Stimulated activated CD4-positive, alpha-beta T cell treated with anti-CD3 and anti-CD28 coated beads, Interleukin-2, amount 100 ng/mL, for 24 hours (primary cell): ENCODE results near the gene TAF4B.

Source experiments
- DNase-seq, 2 donors: peaks; one replicate each; pipeline ENCODE4 v3.0.0-alpha.2; 2020

The TAF4B gene

DNA sequence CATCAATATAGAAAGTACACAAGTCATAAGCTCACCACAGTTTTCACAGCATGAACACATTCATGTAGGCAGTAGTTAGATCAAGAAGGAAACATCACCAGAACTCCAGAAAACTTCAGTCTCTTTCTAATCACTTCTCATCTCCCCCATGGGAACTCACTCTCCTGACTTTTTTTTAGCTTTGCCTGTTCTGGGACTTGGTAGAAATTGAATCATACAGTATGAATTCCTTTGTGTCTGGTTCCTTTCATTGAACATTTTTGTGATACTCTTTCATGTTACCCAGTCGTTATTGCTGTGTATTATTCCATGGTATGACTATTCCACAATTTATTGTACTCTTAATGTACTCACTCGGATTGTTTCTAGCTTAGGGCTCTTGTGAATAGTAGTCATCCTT lies 160.2 kb downstream of the TAF4B start:
- no peak for DNase-seq

DNA sequence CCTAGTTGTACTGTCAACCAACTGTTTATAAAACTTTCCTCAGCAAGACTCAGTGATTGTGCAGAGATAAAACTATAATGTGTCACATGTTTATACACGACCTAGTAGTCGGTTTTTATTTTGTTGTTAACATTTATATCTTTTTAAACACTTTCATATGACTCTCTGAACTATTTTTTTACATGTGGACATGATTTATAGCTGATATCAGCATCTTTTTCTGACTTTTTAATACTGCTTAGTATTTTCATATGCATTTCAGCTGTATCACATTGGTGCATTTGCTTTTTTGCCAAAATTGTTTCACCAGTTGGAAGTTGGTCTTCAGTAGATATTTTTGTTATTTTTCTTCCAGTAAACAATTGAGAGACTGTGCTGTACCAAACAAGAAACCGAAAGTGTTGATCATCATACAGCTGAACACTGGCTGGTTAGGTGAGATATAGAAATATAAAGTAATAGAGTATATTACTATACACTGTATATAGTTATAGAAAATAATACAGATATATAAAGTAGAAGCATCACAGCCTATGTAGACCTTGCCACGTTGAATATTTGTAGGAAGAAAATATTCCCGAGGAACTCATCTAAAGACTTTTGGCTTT lies 167.9 kb downstream of the TAF4B start:
- no peak for DNase-seq

DNA sequence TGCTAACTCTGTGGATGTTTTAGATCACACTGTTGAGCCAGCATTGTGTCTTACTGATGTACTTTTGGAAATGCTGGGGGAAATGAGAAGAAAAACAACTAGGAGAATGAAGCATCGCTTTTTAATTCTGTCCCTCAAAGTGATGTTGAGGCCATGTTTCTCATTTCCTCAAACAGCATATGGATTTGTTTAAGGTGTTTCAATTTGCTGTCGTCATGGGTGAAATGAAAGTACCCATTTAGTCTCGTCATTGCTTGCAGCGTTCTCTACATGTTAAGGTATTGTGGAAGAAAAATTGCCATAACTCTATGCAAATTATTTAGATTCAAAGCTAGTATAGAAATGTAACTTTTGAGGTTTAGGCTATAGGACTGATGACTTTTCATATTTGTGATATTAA lies 170.8 kb downstream of the TAF4B start:
- DNase-seq = no peak

DNA sequence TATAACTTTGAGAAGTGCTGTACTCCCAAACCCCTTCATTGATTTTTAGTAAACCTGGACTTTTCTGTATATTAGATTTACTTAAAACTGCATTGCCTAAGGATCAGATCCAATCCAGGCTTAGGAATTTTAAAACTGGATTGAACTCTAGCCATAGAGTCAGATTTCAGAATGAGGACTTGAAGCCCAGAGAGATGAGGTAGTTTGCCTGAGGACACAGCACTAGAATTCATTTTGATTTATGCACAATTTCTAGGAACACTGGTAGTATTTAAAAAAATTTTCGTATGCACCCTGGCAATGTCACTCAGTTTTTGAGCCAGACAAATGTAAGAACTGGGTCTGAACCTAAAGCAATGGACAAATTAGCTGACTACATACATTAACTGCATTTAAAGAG lies 177.2 kb downstream of the TAF4B start:
- no peak for DNase-seq

- DNase-seq = no peak
Measured at GRCh38 chr18:26405190-26405801, 179.1 kb downstream of the TAF4B start.

- DNase-seq = no peak
Measured at GRCh38 chr18:26406324-26406723, 180.1 kb downstream of the TAF4B start.

DNA sequence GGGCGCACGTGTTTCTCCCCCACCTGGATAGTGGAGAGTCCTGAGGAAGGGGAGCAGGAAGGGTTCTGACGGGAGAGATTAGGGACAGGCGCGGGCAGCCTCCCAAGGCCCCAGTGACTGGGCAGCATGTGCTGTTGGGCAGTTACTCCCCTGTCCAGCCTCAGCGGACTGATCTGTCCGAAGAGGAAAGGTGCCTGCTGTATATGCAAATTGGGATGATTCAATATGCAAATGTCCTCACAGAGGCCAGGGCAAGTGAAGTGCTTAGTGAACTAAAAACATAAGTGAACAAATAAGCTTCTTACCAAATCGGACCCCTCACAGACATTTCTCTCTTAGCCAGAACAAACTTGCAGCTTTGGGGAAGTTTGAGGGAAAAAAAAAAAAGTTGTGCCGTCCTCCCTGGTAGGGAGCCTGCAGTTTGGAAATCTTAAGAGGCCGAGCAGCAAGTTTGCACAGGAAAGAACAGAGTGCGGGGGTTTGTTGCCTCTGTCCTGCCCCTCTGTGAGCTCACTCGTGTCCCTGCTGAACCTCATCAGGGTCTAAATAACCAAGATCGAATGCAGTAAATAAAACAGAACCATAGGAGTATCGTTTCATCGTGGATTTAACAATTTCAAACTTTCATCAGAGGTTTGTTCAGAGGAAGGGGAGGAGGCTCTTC lies 180.7 kb downstream of the TAF4B start:
- no peak for DNase-seq

GRCh38 chr18:26407736-26408601 lies 181.7 kb downstream of the TAF4B start:
- DNase-seq = no peak

- DNase-seq = no peak
Measured at GRCh38 chr18:26409091-26409490, 182.8 kb downstream of the TAF4B start.

DNA sequence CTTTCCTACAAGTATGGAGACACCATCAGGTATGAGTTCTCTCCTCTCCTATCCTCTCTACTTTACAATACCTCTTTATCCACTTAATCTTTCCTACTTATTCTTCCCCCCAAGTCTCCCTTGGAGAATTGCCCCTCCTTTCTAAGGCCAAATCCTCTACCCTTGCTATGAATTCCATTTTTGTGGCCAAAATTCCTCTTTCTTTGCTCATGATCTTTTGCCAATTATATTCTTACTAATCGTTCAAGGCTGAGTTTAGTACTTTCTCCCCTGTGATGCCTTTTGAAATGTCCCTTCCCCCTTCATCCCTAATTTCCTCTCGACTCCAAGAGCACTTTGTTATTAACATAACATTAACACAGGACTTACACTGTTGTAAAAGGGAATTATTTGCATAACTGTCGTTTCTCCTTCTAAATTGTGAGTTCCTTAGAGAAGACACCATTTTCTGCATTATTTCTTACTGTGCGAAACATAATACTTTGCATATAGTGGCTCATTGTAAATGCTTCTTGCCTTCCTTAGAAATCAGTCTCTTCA lies 188.7 kb downstream of the TAF4B start:
- DNase-seq = no peak

DNA sequence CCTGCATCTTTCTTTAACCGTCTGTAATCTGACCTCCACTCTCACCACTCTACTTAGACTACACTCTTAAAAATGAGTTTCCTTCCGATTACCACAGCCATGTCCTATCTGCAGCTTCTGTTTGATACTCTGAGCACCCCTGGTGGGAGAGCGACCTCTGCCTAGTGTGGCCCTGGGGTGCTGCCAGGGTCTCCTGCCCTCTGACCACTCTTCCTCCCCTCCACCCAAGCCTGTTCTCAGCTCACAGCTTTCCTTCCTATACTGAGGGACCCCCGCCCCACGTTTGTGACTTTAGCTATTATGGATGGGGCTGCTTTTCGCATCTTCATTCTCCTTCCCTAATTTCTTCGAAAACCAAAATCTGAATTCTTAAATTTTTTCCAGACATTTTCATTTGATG lies 189.4 kb downstream of the TAF4B start:
- DNase-seq = no peak

DNA sequence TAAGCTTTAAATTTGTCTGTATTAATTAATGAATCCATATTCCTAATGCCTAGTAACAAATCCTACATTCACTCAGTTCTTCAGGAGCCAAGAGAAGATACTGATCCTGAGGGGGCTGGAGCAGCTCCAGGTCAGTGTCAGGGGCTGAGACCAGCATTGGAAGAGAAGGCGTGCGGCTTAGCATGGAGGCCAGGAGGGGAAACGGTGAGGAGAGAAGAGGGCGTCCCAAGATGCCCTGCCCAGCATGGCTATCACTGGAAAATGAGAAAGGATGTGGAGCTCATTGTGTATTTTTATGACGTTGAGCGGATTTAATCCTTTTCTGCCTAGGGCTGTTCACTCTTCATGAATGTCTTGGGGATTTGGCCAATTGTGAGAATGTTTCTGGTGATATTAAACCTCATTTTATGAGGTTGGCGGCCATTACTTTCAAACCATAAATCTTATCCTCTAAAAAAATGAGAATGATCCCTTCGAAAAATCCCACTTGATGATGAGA lies 190.5 kb downstream of the TAF4B start:
- DNase-seq = no peak

- DNase-seq = no peak
Measured at GRCh38 chr18:26417190-26417589, 190.9 kb downstream of the TAF4B start.

DNA sequence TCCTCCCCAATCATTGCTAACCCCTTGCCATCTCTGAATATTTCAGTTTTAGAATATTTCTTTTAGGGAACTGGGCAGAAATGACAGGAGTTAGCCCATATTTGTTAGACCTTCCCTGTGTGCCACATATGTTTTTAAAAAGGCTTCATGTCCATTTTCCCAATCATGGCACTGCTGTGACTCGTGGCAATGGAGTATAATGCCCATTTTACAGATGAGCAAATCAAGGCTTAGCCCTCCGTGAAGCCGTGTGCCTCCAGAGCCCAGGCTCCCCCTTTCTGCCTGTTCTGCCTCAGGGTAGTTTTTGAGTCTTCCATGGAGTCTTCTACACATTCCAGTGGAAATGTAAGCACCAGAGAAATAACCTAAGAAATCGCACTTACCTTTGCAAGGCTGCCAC lies 192.0 kb downstream of the TAF4B start:
- no peak for DNase-seq

- no peak for DNase-seq
Measured at GRCh38 chr18:26419746-26420145, 193.5 kb downstream of the TAF4B start.

DNA sequence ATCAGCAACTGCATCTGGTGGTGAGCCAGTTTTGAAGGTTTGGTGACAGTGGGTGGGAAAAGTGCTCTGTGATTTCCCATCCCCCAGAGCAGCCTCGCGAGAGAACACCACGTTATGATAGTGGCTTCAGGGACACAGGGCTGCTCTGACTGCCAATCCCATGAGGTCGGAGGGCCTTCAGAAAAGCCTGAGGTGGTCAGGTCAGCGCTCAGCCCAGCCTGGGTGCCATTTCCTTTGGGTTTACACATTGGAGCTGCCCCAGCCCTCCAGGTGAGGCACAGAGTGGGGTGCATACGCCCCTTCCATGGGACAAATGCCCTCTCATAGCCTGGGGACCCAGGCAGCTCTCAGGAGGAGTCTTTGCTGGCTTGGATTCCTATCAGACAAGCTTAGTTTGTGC lies 195.3 kb downstream of the TAF4B start:
- no peak for DNase-seq

- DNase-seq = no peak
Measured at GRCh38 chr18:26421931-26422330, 195.7 kb downstream of the TAF4B start.

- no peak for DNase-seq
Measured at GRCh38 chr18:26422472-26423162, 196.4 kb downstream of the TAF4B start.

DNA sequence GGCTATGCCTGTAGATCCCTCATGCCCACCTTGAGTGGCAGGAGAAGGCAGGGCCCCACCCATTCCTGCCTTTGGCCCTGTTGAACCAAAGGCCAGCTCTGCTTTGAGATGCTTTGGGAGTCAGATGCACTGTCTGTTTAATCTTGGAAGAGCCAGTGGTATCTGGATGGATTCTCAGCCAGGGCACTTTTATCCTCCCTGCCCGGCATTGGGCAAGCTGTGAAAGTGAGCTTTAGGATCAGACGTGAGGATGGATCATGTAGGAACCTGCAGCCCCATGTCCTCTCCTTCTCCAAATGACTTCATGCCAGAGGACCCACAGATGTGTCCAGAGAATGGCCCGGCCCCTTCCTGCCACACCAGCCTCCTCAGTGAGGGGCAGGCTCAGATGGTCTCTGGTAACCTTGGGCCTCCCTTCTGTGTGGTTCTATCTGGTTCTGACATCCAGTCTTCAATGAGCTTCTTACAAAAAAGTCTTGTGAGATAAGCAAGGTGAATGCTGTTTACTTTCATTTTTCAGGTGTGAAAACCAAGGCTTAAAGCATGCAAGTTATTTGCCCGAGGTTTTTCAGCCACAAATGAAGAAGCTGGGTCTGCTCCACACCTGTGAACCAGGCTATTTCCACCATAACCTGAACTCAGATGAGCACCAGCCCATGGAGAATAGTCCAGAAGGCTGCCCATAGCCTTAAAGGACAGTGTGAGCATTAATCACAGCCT lies 198.3 kb downstream of the TAF4B start:
- no peak for DNase-seq

DNA sequence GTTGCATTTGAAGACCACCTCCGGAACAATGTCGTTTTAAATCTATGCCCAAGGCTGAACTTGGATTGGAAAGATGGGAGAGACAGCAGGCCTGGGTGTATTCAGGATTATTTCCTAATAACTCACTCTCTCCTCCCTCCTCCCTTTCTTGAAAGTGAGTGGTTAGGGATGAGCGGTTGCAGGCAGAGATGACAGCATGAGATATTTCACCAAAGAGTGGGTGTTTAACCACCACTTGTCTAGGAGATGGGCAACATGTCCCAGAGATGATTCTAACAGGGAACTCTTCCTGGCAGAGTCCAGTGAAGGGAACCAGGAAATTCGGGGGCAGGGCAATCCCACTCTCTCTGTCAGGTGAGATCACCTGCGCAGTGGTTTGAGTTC lies 198.9 kb downstream of the TAF4B start:
- DNase-seq = no peak

DNA sequence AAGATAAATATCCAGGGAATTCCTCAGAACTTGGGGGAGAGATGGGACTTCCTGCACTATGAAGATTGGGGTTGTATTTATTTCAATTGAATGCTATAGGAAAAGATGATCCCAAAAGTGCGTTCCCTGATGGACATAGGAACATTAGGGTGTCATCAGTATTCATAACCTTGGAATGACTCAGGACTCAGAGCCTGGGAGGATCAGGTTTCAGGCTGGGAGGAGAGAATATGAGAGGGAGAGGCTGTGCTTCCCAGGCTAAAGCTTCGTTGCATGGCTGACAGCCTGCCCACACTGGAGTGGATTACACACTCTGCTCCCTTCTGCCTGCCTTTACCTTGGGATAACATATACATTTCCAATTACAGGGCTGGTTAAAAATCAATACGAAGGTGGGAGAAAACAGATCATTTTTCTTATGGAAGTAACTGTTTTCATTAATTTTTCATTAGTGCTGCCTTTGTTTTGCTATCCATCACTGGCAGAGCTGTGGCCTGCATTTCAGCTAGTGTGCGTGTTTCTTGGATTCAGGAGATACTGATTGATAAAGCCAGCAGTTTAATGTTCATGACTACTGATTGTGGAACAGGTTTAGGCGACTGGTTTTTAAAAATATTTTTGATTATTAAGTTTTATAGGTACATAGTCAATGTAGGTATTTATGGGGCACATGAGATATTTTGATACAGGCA lies 203.4 kb downstream of the TAF4B start:
- no peak for DNase-seq
